Activated T-cell treated with anti-CD3 and anti-CD28 coated beads for 1 hour (primary cell): ENCODE results near the gene TMC1.
A peak's percentile ranks its signal among the peaks of the same experiment; 100 is the strongest.
"Not testable (repeated sequence)": the region's sequence is repeated elsewhere in the genome, so short reads cannot be mapped to it uniquely, and the experiment has no call there.

Source experiments
- DNase-seq: peaks from one replicate; pipeline ENCODE4 v3.0.0-alpha.2; 2020; ENCODE audit warnings: low read depth

TMC1 gene

DNA sequence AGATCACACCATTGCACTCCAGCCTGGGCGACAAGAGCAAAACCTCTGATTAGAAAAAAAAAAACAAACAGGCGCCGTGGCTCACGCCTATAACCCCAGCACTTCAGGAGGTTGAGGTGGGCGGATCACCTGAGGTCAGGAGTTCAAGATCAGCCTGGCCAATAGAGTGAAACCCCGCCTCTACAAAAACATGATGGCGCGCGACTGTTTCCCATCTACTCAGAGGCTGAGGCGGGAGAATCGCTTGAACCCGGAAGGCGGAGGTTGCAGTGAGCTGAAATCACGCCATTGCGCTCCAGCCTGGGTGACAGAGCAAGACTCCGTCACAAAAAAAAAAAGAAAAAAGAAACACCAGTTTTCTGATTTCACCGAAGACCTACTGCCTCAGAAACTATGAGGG, at the start of gene TMC1:
TMC1 (plus strand) TSS at position 193 of the 400 bp plus-strand sequence. CDS start 127,041 bp downstream, outside the sequence.
- not testable (repeated sequence) for DNase-seq

GRCh38 chr9:72473474-72474261, 47.7 kb upstream of the TMC1 start:
- DNase-seq = no peak

DNA sequence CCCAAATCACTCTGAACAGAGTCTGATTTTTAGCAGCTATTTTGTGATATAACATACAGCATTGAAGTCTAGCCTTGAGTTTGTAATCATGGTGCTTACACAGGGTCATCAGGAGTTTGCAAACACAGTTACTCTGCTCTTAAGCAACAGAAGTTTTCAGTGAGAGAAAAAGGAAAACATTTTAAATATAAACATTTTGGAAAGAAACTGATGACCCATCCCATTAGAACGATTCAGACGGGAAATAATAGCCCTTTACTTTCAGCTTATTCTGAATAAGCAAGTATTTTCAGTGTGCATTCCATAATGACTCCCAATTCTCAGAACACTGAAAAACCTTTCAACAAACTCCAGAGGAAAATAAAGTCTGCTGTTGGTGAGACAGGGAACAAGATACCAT, 46.7 kb upstream of the TMC1 start:
- DNase-seq = no peak

GRCh38 chr9:72476100-72476499, 45.3 kb upstream of the TMC1 start:
- DNase-seq = no peak

GRCh38 chr9:72476617-72477437, 44.6 kb upstream of the TMC1 start:
- DNase-seq = peak; percentile 7

GRCh38 chr9:72477930-72478518, 43.4 kb upstream of the TMC1 start:
- no peak for DNase-seq

- DNase-seq = no peak
Measured at GRCh38 chr9:72478966-72479365, 42.4 kb upstream of the TMC1 start.

GRCh38 chr9:72480261-72480660, 41.1 kb upstream of the TMC1 start:
- DNase-seq = not testable (repeated sequence)

GRCh38 chr9:72480921-72481320, 40.5 kb upstream of the TMC1 start:
- DNase-seq = no peak

DNA sequence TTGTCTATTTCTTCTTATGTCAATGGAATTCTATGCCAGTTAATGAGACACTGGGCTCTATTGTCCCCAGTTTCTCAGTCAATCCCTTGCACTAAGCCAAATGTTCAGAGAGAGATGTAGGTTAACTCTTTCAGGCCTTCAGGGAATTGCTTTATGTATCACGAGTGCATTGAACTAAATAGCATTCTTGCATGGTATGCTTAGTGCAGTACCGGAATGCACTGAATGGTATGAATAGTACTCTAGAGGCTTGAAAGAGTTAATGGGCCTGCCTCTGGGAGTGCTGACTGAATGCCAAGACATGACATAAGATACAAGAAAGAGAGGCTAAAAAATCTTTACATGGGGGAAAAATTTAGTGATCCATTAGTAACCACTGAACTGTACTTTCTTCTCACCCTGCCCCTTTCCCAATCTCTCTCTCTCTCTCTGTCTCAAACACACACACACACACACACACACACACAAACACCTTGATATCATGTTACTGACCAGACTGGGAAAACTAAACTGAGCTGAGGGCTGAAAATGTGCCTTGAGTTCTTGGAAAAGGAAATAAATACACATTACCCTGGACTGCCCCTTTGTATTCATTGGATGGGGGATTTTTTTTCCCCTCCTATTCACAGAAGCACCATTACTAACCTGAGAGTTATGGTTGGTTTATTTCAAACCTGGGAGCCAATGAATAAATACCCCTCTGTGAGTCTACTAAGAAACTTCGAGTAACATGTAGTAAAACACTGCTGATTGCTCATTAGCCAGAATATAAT, 35.4 kb upstream of the TMC1 start:
- DNase-seq = no peak

- DNase-seq = no peak
Measured at GRCh38 chr9:72486594-72486955, 34.8 kb upstream of the TMC1 start.

DNA sequence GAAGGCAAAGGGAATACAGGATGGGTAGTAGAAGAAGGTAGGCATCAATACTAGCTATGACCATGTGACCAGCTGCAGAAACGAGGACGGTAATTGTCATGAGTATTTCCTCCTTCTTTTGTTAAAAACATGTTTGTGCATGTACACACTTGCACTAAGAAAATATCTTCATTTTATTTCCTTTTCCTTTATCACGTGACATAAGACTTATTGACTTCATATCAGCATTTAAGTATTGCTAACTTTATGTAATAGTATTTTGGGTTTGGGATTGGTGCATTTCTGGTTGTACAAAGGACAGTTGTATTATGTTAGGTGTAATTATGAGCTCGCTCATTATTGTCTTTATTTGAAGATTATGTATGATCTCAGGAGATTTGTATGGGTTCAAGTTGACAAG, 33.7 kb upstream of the TMC1 start:
- not testable (repeated sequence) for DNase-seq

- DNase-seq = no peak
Measured at GRCh38 chr9:72489986-72490385, 31.4 kb upstream of the TMC1 start.

GRCh38 chr9:72491242-72491641, 30.2 kb upstream of the TMC1 start:
- no peak for DNase-seq

DNA sequence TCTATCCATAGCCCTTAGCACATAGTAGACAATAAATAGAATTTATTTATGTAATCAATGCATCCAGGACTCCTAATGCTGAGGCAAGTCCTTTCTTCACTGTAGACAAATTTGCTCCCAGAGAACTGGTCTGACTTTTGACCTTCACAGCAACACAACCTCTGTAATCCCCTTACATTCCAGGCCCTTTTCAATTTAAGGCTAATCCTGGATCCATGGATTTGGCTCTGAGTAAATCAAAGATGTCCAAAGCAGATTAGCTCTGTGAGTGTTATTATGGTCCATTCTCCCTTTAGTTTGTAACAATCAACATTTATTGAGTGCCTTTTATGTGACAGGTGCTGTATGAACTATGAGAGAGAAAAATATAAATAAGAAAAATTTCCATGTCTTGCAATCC, 27.4 kb upstream of the TMC1 start:
- DNase-seq = no peak

- no peak for DNase-seq
Measured at GRCh38 chr9:72497447-72498046, 23.9 kb upstream of the TMC1 start.

DNA sequence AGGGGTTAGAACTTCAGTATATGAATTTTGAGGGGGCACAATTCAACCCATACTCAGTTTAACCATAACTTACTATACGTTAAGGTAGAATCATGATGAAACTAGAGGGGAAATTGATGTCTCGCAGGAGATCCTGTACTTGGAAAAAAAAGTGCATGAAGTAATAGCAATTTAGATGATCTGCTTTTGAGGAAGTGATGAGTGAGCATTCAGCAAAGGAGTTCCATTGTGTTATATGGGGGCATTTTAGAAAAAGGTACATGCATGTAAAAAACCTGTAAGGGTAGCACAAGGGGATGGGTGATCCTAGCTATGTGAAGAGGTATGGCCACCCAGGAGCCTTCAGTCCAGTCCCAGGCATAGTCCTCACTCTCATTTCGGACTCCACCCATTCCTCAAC, 14.8 kb upstream of the TMC1 start:
- DNase-seq = no peak

GRCh38 chr9:72509053-72509452, 12.4 kb upstream of the TMC1 start:
- no peak for DNase-seq

GRCh38 chr9:72509635-72510034, 11.8 kb upstream of the TMC1 start:
- no peak for DNase-seq

GRCh38 chr9:72521011-72521410, 397 bp upstream of the TMC1 start:
- DNase-seq = not testable (repeated sequence)

- DNase-seq = no peak
Measured at GRCh38 chr9:72524820-72525540, 3.6 kb downstream of the TMC1 start.
